Stimulated activated CD8-positive, alpha-beta memory T cell treated with anti-CD3 and anti-CD28 coated beads, Interleukin-15, amount 100 ng/mL, for 4 hours (primary cell): ENCODE results near the gene CLK3.

Source experiments
- DNase-seq, 2 donors: peaks; one replicate each; pipeline ENCODE4 v3.0.0-alpha.2; 2020; ENCODE audit warnings: low read depth in 2 of 2

The CLK3 gene

DNA sequence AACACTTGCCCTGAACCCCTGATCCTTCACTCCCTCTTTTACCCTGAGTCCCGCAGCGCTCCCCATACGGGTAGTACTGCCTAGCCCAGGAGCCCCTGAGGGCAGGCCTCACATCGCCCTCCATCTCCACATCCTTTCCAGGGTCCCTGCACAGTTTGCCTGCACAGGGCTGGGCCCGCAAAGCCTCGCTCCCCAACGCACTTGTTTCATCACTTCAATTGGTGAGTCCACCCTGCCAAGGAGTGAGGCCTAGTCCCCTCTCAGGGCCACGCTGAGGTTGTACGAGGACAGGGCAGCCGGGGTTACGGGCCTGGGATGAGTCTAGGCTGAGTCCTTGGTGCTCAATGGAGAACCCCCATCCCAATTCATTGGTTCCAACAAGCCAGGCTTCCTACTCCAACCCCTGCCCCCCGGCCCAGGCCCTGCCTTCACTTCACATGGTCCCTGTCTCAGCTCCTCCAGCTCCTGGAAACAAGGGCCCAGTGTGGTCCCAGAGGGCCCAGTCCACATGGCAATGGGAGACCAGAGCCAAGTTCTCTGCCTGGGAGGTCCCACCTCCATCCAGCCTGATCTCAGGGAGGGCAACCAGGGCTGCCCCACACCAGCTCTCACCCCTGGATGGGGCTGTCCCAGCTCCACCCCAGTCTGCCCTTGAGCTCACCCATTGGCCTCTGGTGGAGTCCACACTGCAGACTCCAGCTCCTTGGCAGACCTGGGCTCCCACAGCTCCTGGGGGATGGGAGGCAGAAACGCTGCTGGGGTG, 12.4 kb upstream of the CLK3 start:
- no peak for DNase-seq

GRCh38 chr15:74603789-74604705, 11.6 kb upstream of the CLK3 start:
- DNase-seq = no peak

GRCh38 chr15:74604983-74605794, 10.4 kb upstream of the CLK3 start:
- DNase-seq = no peak

- DNase-seq = no peak
These were observed 9.9 kb upstream of the CLK3 start for GRCh38 chr15:74605795-74606150.

DNA sequence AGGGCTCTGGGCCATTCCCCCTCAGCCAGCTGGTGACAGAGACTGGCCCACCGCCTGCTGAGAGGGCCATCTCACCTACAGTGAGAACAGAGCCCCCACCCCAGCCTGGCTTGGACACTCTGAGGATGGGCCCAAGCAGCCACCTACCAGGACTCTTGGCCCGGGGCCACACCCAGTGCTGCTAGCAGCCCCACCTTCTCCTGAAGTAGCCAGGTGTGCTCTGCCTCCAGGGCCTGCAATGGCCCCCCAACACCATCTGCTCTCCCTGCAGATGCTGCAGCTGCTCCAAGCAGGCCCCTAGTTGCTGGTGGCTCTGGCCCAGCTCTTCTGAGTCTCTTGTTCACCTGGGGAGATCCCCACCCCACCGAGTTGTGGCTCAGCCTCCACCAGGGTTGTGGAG, 6.8 kb upstream of the CLK3 start:
- no peak for DNase-seq

GRCh38 chr15:74609938-74610301, 5.7 kb upstream of the CLK3 start:
- no peak for DNase-seq

- no peak for DNase-seq
These were observed 5.2 kb upstream of the CLK3 start for GRCh38 chr15:74610302-74610951.

DNA sequence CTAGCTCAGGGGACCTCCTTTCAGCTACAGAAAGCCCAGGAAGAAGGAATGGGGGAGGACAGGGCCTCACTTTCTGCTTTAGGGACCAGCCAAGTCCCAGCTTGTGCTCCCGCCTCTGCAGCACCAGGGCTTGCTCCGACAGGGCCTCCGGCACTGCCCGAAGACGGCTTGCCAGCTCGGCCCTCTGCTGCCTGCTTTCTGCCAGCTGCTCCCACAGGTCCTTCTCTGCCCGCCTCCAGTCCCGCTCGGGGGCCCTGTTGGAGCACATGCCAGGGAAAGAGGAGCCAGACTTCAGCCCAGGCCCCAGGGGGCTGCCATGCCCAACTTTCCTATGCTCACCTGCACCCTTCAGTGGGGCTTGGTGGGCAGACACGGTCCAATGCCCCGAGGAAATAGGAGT, 4.3 kb upstream of the CLK3 start:
- DNase-seq = no peak

DNA sequence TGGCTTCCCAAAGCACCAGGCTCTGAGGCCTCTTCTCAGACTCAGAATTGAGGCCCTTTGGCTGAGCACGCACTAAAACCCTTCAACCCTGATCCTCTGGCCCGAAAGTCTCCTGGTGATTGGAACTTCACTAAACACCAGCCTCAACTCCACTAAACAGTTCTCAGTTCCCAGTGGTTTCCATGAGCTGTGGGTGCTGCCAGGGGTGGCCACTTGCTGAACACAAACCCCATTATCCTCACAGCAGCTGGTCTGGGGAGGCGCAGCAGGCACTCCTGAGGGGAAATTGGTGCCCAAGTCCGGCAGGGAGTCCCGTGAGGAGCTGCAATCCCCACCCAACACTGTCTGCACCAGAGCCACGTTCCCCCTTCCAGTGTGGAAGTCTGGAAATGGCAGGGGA, 3.8 kb upstream of the CLK3 start:
- DNase-seq = no peak

DNA sequence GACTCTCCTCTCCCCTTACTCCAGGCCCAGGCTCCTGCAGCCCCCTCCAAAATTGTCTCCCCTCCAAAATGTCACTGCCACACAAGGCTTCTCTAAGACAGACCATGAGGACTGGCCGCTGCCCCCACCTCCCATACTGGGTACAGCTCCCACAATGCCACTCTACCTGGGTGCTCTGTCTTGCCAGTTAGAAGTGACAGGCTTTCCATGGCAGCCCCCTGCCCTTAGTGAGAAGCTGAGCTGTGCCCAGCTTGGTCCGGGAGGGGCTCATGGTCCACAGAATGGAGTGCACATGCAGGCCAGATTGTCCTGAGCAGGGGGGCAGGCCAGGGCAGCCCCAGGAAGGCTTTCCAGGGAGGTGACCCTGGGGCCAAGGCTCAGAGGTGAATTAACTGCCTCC, 3.0 kb upstream of the CLK3 start:
- no peak for DNase-seq

GRCh38 chr15:74613089-74613952, 2.3 kb upstream of the CLK3 start:
- no peak for DNase-seq

DNA sequence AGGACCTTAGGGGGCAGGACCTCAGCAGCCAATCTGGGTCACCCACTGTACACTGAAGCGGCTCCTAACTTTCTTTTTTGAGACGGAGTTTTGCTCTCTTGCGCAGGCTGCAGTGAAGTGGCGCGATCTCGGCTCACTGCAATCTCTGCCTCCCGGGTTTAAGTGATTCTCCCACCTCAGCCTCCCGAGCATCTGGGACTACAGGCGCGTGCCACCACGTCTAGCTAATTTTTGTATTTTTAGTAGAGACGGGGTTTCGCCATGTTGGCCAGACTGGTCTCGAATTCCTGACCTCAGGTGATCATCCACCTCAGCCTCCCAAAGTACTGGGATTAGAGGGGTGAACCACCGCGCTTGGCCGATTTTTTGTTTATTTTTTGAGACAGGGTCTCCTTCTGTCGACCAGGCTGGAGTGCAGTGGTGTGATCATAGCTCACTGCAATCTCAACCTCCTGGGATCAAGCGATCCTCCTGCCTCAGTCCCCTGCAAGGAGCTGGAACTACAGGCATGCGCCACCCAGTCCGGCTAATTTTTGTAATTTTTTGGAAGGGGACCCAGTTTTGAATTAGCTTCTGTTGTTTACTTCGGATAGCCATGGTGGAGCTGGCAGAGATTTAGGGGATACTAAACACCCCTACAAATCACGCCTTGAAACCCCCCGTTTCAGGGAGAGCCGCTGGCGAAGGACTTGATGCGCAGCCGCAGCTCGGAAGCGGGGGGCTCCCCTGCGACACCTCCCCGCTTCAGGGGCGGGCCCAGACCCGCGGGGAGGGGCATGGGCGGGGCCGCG, 1.5 kb upstream of the CLK3 start:
- no peak for DNase-seq

- DNase-seq = peak; percentile 78 to 89
These were observed 710 bp upstream of the CLK3 start for GRCh38 chr15:74614744-74615507.

GRCh38 chr15:74616366-74616939, 817 bp downstream of the CLK3 start:
- DNase-seq = peak; percentile 31 to 48

- no peak for DNase-seq
These were observed 1.4 kb downstream of the CLK3 start for GRCh38 chr15:74616996-74617395.

- no peak for DNase-seq
These were observed 3.4 kb downstream of the CLK3 start for GRCh38 chr15:74618841-74619596.

DNA sequence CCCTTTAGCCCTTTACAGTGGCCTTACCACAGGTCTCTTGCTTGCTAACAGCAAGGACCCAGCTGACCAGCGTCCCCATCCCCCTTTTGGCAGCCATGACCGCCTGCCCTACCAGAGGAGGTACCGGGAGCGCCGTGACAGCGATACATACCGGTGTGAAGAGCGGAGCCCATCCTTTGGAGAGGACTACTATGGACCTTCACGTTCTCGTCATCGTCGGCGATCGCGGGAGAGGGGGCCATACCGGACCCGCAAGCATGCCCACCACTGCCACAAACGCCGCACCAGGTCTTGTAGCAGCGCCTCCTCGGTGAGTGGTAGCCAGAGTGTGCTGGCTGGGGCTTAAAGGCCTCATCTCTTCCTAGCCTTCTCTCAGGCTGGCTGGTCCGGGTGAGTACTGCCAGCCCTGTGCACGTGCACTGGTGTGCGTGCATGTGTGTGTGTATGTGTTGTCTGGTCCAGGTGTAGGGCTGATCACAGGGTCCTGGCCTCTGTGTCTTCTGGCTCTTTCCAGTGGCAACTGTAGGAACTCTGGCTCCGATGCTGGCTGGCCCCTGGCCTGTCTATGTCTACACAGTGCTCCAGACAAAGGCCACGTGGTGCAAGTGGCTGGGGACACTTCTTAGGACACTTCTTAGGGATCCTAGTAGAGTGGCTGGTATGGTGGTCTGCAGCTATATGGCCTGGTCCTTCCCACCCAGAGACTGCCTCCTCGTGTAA, 4.4 kb downstream of the CLK3 start:
- DNase-seq = no peak
